NCI-H2107 (cell line): ENCODE measurements around the gene WDR1.
"Not testable (repeated sequence)": the region's sequence is repeated elsewhere in the genome, so short reads cannot be mapped to it uniquely, and the experiment has no call there.

Experiments
- DNase-seq: peaks from one replicate; lab custom pipeline; 2025; lab: John Stamatoyannopoulos, UW

Gene WDR1

GRCh38 chr4:10131202-10131601 is 14.6 kb upstream of the WDR1 start:
- no peak for DNase-seq

GRCh38 chr4:10130178-10130888 is 13.7 kb upstream of the WDR1 start:
- DNase-seq: no peak

DNA sequence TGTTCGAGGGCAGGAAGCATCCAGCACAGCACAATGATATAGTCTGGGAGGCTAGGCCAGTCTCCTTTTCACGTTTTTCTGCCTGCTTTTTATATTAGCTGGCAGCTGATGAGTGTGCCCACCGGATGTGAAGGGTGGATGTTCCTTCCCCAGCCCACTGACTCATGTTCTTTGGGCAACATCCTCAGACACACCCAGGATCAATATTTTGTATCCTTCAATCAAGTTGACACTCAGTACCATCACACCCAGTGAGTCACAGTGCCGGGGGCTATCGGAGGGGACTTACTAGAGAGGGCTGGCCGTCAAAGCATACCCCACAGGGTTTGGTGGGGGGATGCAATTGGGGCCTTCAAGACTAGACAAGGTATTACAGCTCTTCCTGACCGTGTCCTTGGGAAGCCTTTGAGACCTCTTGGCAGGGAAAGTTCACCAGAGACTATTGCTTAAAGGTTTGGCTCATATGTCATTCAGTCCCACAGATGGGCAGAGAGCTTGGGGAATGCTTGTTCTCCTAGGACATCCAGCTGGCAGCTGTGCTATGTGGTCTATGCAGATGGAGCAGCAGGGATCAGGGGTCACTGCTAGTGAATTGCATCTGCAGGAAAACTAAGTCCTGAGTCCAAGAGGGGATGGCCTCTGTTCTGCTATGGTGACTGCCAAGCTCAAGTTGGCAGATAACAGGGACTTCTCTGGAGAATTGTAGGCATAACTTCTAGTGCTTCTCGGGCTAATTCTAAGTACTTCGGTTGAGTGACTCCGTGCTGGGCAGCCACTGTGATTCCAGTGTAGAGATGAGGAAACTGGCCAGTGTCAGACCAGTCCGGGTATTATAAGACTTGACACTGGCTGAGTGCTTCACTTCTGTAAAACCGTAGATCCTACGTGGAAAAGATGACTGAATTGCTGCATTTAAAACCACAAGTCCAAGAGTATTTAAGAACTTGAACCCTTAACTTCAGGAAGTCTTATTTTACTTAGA is 12.9 kb upstream of the WDR1 start:
- DNase-seq: no peak

DNA sequence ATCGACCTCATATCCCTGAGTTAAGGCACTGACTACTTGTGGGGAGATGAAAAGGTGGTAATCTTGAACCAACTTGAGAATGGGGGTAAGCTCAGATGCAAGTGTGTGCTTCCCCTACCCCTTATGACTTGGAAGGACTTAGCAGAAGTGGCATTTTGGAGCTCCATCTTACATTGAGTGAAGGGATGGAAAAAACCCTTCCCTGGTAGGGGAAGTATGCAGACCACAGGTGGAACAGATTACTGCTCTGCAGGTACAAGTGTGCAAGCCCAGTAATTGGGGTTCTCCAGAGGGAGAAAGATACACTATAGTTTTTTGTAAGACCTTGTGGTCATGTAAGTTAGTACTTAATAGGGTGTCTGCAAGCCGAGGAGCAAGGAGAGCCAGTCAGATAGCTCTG is 12.2 kb upstream of the WDR1 start:
- DNase-seq: no peak

DNA sequence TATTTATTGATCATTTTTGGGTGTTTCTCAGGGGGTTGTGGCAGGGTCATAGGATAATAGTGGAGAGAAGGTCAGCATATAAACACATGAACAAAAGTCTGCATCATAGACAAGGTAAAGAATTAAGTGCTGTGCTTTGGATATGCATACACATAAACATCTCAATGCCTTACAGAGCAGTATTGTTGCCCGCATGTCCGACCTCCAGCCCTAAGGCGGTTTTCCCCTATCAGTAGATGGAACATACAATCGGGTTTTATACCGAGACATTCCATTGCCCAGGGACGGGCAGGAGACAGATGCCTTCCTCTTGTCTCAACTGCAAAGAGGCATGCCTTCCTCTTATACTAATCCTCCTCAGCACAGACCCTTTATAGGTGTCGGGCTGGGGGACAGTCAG is 10.9 kb upstream of the WDR1 start:
- not testable (repeated sequence) for DNase-seq

DNA sequence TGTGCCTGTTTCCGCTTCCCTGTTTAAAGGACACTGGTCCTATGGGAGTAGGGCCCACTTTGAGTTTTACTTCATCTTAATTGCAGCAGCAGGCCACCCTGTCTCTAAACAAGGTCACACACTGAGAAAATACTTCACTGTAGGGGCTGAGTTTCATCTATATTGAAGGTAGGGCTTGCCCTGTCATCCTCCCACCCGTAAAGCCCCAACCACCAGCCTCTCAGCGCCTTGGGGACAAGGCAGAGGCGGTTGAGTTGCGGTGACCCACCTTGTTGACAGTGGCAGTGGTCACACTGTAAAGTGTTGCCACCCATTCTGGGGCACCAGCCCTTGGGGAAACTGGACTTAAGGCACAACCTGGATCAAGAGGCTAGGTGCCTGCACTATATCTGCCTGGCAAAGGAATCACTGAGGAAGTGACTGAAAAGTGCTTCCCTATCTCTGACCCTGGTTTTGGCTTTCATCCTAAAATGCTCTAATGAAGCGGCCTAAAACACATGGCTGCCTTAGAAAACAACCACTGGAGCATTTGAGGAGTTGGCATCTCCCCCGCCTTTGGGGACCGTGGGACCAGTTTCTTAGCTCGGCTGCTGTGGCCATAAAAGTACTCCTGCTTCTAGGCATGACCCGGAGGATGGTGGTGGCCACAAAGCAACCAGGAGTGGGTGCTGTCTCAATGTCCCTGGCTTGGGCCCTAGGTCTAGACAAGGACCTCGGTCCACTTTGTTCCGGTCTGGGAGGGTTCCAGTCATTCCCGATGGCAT is 7.8 kb upstream of the WDR1 start:
- DNase-seq: no peak

- DNase-seq: no peak
Measured at GRCh38 chr4:10123227-10124101, 6.9 kb upstream of the WDR1 start.

DNA sequence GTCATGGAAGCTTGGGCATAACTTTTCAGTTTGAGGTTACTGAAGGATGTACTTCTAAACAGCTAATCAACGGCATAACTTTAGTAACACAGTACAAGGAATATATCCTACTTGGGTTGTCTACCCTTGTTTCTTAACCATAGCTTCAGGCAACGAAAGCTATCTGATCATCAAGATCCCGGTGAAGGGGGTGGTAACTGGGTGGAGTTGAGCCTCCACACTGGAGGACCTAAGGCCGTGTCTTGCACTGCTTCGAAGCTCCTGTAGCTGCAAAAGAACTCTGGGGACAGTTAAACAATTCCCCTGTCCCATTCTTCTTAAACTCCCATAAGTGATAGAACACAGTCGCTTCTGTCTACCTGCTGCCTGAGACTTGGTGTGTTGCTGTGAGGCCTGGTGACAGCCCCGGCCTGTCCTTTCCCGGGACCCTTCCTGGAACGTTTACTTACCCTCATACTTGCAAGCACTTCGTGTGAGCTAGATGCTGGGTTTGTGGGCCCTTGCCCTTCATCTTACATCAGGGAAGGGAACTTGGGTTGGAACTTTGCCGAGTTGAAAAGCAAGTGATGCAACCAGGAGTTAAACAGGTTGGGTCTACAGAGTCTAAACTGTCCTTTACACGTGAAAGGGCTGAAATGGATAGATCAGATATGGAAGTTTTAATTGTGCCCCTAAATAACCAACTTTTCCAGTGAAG is 5.8 kb upstream of the WDR1 start:
- no peak for DNase-seq

- no peak for DNase-seq
Measured at GRCh38 chr4:10121568-10122208, 5.1 kb upstream of the WDR1 start.

- DNase-seq: no peak
Measured at GRCh38 chr4:10120943-10121567, 4.5 kb upstream of the WDR1 start.

GRCh38 chr4:10119773-10120172 is 3.2 kb upstream of the WDR1 start:
- no peak for DNase-seq

DNA sequence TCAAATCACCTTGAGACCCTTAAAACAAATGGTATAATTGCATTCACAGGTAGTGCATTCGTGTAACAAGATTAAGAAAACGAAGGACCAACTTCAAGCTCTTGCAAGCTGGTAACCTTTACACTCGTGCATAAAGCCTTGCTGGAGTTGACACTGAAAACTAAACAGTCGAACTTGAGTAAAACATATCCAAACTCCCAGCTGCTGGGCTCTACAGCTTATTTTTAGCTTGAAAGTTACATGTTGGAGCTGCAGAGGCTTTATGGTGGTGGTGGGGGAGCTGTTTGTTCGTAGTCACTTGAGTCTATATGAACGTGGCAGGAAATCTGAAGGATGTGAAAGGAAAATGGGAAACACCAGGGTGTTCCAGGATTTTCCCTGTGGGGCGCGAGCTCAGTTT is 2.7 kb upstream of the WDR1 start:
- DNase-seq: no peak

DNA sequence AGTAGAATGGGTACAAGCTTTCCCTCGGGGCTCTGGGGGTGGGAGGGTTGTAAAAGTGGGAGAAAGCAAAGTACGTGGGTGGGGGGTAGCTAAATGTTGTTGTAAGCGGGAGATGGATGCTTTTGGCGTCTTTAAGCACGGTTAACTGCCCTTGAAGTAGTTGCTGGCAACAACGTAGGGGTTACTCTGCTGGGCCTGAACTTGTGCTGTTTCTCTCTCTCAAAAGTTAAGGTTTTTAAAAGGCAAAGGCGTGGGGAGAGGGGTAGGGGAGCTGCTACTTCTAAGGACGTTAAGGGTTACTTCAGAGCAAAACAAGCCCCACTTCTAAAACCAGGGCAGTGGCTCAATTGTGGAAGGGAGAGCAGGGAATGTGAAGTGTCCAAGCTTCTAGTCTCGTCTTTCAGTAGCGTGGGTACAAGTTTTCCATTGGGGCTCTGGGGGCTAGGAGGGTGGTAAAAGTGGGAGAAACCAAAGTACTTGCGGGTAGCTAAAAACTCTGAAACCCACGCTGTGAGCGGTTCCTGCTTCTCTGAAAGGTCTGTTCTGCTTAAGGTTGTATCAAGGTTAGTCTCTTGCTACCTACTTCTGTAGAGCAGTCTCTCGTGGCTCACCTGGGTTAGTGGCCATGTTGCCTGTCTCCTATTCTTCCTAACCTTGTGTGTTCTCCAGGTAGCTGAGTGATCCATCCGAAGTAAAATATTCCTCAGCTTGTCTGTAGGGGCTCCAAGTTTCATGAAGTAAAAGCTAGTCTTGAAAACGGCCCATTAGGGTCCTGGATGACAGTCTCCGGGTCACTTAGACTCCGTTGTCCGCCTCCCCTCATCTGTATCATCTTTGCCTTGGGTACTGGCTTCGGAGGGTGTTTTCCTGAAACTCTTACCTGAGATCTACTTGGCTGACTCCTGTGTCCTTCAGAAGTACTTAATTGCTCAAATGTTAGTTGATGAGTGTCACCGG is 1.7 kb upstream of the WDR1 start:
- DNase-seq: no peak

DNA sequence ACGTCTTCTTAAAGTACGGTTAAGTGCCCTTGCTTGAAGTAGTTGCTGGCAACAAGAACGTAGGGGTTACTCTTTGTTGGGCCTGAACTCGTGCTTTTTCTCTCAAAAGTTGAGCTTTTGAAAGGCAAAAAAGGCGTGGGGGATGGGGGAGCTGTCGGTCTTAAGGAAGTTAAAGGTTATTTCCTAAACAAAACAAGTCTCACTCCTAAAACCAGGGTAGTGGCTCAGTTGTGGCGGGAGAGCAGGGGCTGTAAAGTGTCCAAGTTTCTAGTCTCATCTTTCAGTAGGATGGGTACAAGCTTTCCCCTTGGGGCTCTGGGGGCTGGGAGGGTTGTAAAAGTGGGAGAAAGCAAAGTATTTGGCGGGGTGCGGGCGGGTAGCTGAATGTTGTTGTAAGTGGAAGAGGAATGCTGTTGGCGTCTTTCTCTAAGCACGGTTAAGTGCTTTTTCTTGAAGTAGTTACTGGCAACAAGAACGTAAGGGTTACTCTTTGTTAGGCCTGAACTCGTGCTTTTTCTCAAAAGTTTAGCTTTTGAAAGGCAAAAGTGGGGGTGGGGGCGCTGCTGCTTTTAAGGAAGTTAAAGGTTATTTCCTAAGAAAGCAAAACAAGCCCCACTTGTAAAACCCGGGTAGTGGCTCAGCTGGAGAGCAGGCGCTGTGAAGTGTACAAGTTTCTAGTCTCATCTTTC is 904 bp upstream of the WDR1 start:
- DNase-seq: no peak

GRCh38 chr4:10115797-10116568 is 616 bp downstream of the WDR1 start:
- no peak for DNase-seq

DNA sequence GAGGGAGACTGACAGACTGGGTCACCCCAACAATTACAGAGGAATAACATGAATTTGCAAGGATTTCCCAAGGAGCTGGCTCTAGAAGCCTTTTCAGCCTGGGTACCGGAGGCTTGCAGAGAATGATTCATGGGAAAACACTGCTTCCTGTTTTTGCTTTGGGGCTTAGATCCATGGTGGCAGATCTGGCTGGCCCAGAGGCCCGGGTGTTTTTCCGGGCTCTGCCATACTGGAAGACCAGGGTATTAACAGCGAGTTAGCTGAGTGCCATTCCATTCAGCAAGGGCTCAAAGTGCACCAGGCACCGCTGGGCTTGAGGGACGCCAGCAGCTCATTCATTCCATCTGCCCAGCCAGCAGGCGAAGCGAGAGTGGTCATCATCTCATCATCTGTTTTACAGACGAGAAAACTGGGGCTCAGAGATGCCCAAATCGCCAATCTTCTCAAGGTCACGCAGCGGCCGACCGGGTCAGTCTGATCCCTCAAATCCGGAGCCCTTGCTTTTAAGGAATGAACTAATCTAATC is 1.3 kb downstream of the WDR1 start:
- no peak for DNase-seq

- no peak for DNase-seq
Measured at GRCh38 chr4:10114607-10115006, 2.0 kb downstream of the WDR1 start.
